ENCODE results near the gene SLC41A3.

- TF ChIP-seq POLR2AphosphoS5 (IDR thresholded peaks at IDR 0.05; ENCODE audit: low read depth, low read length) (no peak), POLR2A (IDR thresholded peaks at IDR 0.05; ENCODE audit: low read depth, low read length) (no peak)
Observed at GRCh38 chr3:126063358-126063965, 20.5 kb downstream of the SLC41A3 start.
